GM18861 (cell line): Measurements from ENCODE around the gene EDC4.
A peak's percentile ranks its signal among the peaks of the same experiment; 100 is the strongest.
"Not testable (repeated sequence)": the region's sequence is repeated elsewhere in the genome, so short reads cannot be mapped to it uniquely, and the experiment has no call there.

Experiments
- ATAC-seq: cut with Tn5 transposase; IDR thresholded peaks from one replicate; pipeline ENCODE4 v1.9.1; 2021; ENCODE audit not compliant: unreplicated experiment

The EDC4 gene

DNA sequence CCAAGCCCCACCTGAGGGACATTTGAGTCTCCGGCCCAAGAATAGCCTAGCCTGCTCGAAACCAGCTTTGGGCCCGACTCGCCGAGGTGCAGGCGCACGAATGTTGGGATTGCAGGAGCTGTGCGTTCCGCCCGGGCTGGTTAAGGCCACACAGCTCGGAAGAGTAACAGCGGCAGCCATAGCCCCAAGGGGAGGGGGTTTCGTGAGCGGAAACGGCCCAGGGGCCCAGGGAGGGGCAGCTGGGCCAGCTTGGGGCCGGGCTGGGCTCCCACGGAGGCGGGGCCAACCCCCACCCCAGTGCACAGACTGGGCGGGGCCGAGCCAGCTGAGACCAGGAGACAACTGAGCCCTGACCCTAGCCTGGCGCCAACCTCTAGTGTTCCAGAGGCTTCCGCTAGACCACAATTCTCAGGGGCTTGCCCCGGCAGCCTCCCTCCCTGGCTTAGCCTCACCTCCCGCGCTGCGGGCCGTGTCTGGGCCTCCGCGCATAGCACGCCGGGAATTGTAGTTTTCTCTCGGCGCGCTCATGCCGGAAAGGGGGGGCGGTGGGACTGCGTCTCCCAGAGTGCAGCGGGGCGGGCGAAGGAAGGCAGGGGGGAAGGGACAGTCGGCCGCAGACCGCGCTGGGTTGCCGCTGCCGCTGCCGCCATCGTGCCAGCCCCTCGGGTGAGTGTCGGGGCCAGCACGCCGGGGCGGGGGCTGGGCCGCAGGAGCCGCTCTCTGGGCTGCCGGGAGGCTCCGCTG, 26.4 kb upstream of the EDC4 start, which contains the start of gene NUTF2:
Gene NUTF2 (plus strand): TSS at position 614 of the 744 bp plus-strand sequence. CDS start 18,198 bp downstream, outside the sequence.
- ATAC-seq: peak; percentile 44

DNA sequence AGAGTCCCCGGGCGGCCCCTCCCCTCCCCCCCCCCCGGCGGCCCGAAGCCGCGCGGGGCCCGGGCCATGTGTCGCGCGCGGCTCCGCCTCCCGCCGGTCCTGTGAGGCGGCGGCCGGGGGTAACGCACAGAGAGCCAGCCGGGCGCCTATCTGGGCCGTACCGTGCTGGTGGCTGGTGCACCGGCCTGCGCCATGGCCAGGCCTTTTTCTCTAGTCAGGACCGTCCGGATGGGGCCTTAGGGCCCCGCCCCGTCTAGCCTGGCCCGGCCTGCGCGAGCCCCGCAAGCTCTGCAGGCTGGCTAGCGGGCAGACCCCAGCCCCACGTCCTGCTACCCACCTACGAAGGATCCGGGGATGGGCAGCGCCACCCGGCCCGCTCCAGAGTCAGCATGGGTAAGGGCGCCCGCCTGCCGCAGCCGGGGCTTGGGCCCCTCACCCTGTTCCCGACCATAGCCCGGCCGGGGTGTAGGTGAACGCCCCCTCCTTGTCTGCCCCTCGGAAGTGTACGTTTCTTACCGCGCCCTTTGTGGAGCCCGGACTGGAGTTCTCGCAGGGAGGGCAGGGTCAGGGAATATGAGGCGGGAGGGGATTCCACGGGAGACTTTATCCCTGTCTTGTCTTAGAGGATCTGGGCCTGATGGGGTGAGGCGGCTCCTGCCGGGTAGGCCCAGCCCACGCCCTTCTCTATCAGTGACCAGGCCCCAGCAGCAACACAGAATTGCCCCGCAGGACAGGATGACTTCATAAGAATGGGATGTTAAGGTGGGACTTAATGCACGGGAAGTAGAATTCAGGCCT, 25.6 kb upstream of the EDC4 start, which contains the start of gene CENPT:
Gene CENPT (minus strand): TSS at position 630 of the 798 bp plus-strand sequence. CDS start 13,834 bp downstream, outside the sequence.
- peak; percentile 30 for ATAC-seq

DNA sequence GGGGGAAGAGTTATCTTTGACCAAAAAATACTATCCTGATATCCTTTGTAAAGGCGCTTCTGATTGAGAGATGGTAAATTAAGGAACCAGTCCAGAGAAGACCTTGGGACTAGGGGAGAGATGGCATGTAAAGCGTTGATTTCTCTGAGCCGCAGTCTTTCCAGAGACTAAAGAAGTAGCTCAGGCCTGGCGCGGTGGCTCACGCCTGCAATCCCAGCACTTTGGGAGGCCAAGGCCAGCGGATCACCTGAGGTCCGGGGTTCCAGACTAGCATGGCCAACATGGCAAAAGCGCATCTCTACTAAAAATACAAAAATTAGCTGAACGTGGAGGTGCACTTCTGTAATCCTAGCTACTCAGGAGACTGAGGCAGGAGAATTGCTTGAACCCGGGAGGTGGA, 24.7 kb upstream of the EDC4 start:
- ATAC-seq: no peak

DNA sequence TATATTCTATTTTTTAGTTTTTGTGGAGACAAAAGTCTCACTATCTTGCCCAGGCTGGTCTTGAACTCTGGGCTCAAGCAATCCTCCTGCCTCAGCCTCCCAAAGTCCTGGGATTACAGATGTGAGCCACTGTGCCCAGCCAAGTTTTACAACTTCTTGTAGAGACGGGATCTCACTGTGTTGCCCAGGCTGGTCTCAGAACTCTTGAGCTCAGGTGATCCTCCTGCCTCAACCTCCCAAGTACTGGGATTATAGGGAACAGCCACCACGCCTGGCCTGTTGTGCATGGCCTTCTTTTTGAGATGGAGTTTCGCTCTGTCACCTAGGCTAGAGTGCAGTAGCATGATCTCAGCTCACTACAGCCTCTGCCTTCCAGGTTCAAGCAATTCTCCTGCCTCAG, 19.2 kb upstream of the EDC4 start:
- no peak for ATAC-seq

DNA sequence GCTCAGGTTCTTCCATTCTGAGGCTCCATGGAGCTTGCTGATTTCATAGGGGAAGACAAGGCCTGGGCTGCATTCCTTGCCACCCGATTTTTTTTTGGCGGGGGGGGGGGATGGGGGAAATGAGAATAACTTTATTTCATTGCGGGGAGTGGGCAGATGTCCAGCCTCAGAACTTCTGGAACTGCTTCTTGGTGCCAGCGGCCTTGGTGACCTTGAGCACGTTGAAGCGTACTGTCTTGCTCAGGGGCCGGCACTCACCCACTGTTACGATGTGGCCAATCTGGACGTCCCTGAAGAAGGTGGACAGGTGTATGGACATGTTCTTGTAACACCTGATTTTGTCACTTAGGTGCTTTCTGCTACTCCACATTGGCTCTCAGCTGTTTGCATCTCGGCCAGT, 17.1 kb upstream of the EDC4 start:
- ATAC-seq: no peak

DNA sequence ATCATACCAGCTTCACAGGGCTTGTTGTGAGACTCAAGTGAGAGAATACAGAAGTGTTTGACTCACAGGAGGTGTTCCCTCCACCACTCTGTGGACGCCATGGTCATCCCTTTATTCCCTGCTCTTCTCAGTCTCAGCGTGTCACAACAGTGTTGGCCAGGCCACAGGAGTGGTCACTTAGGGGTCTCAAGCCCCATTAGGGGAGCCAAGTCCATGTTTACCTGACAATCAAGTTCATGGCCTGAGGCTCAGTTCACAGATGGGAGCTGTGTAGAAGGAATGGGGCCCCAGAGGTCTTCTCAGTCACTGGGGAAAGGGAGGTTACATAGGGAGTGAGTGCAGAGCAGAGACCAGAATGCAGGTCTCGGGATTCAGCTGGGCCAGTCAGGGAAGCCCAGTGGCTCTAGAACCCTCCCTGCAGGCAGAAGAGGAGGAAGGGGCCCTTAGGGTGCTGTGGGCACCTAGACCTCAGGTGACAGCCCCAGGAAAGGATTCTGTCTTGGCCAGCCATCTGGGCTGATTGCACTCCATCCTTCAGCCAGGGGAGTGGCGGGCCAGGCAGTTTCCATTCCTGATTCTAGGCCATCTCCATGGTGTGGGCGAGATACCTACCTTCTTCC, 15.8 kb upstream of the EDC4 start:
- ATAC-seq: no peak

DNA sequence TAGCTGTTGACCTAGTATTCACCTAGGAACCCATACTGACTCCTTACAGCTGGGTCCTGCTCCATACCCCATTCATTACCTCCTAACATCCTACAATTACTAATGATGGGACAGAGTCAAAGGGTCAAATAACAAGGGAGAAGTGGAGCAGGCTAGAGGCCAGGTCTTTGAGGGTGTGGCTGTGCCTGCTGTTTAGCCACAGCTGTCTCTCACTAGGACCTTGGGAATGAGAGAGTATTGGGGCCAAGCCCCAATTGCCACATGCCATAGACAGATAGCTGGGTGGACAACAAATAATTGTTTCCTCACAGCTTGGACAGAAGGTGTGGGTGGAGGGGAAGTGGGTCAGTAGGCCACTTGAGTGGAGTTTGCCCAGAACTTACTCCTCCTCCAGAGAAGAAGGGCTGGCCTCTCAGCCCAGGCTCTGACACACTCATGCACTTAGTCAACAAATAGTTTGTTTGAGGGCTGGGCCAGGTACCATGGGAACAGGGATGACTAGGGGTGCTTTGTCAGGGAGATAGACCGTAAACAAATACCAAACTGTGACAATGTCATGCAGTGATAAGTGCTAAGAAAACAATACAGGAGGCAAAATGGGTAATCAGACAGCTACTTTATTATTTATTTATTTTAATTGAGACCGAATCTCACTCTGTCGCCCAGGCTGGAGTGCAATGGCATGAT, 15.2 kb upstream of the EDC4 start:
- no peak for ATAC-seq

DNA sequence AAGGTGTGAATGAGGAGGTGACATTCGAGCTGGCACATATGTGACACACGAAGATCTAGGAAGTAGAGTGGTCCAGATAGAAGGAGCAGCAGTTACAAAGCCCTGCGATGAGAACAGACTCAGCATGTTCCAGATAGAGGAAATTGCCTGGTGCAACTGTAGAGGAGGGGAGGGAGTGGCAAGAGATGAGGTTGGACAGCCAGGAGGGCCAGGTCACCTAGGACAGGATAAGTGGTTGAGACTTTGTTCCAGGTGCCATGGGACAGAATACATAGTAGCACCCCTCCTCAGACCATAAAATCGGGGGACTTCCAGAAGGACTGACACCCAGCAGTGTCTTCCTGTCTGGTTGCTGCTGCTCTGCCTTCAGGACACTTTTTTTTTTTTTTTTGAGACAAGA, 14.4 kb upstream of the EDC4 start:
- ATAC-seq: no peak

DNA sequence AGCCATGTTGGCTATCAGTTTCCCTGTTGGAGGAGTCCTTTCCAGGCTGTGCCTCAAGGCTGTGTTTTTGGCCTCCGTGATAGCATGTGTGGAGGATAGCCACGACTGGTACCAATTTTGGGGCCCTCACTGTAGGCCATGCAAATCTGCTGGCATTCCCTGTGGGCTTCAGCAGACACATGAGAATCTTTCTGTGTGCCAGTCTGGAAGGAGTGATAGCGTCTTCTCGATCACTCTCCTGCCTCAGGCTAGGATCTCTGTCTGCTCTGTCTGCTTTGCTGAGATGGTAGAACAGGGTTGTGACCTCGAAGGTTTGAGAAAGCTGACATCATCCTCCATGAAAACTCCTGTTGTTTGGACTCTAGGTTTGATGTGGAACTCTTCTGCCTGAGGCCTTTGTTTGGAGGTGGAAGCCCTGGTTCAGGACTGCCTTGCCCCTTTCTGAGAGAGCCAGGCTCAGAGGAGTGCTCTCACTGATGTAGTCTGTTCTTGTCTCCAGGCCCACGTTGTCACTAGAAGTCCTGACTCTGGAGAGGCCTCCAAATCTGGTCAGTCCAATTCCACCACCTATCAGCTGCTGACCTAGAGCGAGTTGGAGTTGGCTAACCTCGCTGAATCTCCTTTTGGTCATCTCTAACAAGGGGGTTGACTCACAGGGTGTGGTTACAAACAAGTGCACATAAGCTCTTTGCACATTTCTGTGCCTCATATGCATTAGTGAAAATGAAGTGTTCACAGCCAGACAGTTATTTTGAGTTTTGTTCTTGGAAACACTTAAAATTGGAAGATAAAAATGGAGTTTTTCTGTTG, 12.1 kb upstream of the EDC4 start:
- no peak for ATAC-seq

DNA sequence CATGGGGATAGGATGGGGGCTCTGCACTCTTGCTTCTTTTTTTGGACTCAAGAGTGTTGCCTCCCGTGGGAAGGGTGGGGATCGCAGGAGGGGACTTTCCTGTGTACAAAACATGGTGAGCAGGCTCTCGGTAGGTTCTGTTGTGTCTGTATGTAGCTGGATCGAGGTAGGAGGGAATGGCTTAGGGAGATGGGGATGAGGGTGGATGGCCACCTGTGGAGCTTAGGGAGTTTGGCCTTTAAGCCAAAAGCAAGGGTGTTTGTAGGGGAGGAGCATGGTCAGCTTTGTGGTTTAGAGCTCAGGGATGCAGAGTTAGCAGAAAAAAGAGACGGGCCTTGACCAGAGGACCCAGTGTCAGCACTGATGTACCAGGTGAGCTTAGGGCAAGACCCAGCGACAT, 11.0 kb upstream of the EDC4 start:
- no peak for ATAC-seq

DNA sequence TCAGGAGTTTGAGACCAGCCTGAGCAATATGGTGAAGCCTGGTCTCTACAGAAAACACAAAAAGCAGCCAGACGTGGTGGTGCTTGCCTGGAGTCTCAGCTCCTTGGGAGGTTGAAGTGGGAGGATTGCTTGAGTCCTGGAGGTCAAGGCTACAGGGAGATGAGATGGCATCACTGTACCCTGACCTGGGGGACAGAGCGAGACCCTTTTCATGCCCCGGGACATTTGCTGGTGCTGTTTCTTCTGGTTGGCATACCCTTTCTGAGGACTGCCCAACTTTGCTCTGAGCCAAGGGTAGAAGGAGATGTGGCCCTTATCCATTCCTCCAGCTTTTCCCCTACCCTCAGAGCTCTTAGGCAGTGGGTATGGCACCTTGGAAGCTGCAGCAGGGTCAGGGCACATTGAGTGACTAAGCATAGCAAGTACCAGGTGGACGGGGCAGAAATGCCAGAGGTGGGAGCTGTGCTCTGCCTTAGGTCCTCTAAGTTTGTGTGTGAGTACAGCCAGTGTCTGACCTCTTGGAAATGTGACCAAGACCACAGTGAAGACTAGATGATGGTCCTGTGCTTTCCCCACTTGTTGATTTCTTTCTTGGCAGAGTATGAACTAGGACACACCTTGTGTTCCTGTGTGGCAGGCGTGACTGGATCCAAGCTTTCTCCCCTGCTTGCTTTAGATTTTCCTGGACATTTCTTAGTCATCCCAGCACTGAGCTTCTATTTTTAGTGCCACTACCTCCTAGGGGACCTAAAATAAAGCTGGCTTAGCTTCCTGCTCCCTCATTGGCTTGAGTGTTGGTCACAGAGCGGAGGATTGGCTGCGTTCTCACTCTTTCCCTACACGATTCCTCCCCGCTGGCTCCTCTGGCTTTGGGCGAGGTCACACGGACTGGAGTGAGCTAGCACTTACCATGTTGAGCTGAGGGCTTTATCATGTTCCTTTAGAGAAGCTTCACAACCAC, 9.9 kb upstream of the EDC4 start:
- ATAC-seq: no peak

DNA sequence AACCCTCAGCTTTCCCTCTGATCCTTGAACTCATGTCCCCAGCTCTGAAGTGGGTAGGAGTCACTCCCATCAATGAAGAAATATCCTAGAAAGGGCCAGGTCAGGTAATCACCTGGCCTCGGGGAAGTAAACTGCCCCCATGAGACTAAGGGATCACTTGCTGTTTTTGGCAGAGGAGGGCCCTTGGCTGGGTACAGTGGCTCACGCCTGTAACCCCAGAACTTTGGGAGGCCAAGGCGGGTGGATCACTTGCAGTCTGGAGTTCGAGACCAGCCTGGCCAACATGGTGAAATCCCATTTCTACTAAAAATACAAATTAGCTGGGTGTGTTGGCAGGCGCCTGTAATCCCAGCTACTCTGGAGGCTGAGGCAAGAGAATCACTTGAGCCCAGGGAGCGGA, 8.8 kb upstream of the EDC4 start:
- ATAC-seq: not testable (repeated sequence)

DNA sequence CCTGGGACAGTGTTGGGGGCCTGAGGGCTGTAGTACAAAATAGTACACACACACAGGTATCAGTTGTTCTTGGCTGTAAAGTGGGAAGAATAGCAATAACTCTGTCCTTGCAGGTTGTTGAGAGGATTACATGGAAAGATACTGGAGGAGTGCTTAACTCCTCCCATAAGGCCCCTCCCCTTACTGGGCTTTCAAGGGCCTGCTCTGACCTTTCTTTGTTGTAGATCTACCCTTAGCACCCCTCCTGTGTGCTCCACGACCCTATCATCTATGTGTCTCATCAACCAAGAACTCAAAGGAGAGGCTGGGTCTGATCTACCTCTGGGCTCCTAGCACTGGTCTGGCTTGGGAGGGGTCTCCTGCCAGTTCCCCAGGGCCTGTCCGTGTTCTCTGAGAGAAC, 8.3 kb upstream of the EDC4 start:
- no peak for ATAC-seq

DNA sequence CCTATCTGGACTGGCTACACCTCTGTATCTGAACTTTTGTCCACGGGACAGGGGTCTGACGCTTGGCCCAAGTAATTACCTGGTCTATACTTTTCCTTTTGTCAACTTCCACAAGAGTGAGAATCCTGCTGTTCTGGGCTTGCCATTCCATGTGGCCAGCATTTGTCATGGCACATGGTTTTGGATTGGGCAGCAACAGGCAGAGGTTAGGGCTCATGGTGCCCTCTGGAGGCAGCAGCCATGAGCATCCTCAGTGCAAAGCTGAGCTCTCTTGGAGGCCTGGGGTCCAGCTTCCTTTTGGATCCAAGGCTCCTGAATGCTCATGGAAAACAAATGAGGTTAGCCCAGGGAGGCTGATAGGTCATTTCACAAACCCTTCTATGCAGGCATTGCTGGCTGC, 7.5 kb upstream of the EDC4 start:
- no peak for ATAC-seq

DNA sequence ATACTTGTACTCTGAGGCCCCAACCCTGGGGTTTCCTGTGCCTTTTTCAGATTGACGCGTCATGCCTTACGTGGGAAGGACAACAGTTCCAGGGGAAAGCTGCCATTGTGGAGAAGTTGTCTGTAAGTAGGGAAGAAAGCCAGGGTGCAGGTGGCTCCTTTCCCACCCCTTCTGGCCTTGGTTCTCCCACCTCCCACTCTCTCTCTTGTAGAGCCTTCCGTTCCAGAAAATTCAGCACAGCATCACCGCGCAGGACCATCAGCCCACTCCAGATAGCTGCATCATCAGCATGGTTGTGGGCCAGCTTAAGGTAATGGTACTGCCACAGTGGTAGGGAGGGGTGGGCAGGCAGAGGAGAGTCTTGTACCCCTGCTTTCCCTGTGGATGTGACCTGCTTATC, 4.6 kb upstream of the EDC4 start:
- ATAC-seq: no peak

DNA sequence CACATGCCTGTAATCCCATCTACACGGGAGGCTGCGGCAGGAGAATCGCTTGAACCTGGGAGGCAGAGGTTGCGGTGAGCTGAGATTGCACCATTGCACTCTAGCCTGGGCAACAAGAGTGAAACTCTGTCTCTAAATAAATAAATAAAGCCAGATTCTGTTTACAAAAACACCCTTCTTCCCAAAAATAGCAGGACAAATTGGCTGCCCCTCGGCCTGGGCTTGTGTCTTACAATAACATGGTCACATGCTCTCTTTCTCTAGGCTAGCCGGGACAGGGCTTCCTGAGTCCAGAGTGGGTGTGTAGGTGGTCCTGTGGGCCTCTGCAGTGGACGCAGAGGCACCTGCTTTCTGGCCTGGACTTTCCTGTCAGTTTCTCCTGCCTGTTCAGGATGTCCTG, 3.2 kb upstream of the EDC4 start:
- no peak for ATAC-seq

DNA sequence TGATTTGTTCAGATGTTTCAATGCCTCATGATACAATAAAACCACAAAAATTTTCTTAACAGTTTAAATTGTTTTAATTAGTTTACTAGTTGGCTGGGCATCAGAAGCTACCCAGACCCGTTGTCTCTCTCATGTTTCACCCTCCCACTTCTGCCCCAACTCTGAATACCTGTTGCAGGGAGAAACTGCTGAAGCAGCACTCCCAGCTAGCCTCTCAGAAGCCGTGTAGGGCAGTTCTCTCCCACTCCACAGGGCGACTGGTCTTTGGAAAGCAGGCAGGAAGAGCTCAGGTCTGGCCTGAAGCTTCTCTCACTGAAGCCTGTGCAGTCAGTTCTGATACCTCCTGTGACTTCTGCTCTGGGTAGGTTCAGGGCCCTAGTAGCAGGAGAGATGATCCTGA, 1.6 kb upstream of the EDC4 start:
- no peak for ATAC-seq

DNA sequence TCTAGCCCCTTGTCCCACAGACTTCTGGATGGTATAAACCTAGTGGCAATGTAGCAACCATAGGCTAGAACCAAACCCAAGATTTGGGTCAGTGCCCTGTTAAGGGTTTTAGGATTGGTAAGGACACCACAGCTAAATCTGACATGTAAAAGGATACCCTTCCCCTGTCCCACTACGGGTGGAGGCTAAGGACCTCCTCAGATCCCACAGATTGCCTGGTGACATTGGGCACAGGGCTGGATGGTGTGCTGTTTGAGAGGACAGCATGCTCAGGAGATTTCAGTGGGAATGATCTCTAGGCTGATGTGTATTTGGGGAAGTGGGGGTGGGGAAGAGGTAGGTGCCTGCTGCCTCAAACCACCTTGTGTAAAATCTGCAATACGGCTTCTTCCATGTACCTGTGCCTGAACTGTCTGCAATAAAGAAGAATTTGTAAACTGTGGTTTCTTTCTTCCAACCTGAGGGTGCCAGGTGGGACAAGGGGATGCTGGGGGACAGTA, 671 bp upstream of the EDC4 start:
- no peak for ATAC-seq
